SK-N-SH treated with all-trans-retinoic acid at 6 μM for 48 hours (cell line): ENCODE measurements around the gene STXBP3.

Experiments
- ATAC-seq: fragments of 200-7000 bp; cut with Tn5 transposase; 3 replicates; pipeline ENCODE4 v1.9.1; 2020; ENCODE audit warnings: mild to moderate bottlenecking, moderate library complexity
- BACH2 ChIP-seq: fragments of 250-450 bp; sonication (Bioruptor Pico); IDR thresholded peaks from 2 replicates; pipeline ENCODE4 v1.9.0; 2021; ENCODE audit warnings: mild to moderate bottlenecking, borderline replicate concordance
- TSHZ2 ChIP-seq: fragments of 250-450 bp; sonication (Bioruptor Pico); IDR thresholded peaks from 2 replicates; pipeline ENCODE4 v1.5.0; 2020; ENCODE audit warnings: mild to moderate bottlenecking, moderate library complexity
- ZC3H10 ChIP-seq: fragments of 250-450 bp; sonication (Bioruptor Pico); IDR thresholded peaks from 2 replicates; pipeline ENCODE4 v1.5.1; 2021; ENCODE audit warnings: mild to moderate bottlenecking, moderate library complexity
- ZFP3 ChIP-seq: fragments of 250-450 bp; sonication (Bioruptor Pico); IDR thresholded peaks from 2 replicates; pipeline ENCODE4 v1.5.0; 2020; ENCODE audit warnings: mild to moderate bottlenecking, moderate library complexity

STXBP3 gene

GRCh38 chr1:108858230-108858950, 111.9 kb downstream of the STXBP3 start:
- peak; percentile 75 for ATAC-seq
- TF ChIP-seq ZFP3 (CRISPR knock-in tag) (no peak), BACH2 (CRISPR knock-in tag) (no peak), TSHZ2 (CRISPR knock-in tag) (no peak), ZC3H10 (CRISPR knock-in tag) (no peak)
